HG02870 (cell line): ENCODE data around the gene TRIM17.

Experiments used
- ATAC-seq: cut with Tn5 transposase; IDR thresholded peaks from one replicate; pipeline ENCODE4 v1.9.1; 2021; ENCODE audit warnings: mild to moderate bottlenecking, moderate library complexity; ENCODE audit not compliant: unreplicated experiment

The TRIM17 gene

DNA sequence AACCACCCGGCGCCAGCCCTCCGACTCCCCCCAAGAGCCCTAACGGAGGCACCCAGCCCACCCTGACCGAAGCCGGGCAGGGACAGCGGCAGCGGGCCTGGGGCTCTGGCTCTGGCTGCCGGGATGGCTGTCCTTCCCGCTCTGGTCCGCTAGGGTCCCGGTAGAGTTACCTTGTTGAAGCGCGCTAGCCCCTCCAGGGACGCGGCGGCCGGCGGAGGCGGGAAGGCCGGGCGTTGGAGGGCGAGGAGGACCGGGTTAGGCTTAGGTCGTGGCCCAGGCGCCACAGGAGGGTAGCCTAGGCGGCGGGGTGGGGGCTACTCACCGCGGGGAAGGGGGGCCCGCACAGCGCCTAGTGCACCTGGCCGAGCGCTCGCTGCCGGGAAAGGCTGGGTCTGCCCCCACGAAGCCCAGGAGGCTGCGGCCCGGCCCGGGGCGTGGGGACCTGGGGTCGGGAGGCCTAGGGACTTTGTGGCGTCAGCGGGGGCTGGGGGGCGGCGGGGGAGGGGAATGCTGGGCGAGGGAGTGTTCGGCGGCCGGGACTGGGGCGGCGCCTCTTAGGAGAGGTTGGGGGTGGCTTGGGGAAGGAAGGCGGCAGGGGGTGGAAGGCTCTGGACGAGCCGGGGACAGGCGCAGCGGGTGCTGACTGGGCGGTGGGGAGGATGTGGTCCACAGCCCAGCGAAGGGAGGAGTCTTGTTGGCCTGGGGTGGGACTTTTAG is at the start of gene TRIM17:
Gene TRIM17 (minus strand): TSS at position 645 of the 717 bp plus-strand sequence. CDS start 1,789 bp downstream, outside the sequence.
- no peak for ATAC-seq

DNA sequence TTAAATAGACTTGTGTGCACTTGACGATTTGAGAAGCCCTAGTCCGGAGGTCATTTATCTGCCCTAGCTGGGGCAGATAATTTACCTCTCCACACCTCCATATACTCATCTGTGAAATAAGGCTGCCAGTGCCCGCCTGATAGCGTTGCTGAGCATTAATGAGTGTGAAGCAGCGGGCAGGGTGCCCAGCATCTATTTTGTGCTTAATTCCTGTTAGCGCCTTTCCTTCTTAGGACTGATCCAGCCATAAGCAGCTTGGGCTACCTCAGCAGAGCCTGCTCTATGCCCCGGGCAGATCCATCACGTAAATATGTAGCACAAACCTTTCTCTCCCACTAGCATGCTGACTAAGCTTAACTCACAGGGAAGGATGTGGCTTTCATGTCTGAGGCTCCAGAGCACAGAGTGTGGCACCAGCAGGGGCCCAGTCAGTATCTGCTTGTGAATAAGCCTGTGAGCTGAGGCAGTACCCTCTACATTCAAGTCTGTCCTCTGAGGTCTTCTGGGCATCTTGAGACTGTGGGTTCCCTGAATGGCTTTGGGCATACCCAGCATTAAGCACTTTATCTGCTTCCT is 49.0 kb upstream of the TRIM17 start:
- ATAC-seq = no peak

GRCh38 chr1:228465141-228465540 is 48.5 kb upstream of the TRIM17 start:
- no peak for ATAC-seq

GRCh38 chr1:228464487-228464983 is 47.9 kb upstream of the TRIM17 start:
- ATAC-seq = peak; percentile 82

DNA sequence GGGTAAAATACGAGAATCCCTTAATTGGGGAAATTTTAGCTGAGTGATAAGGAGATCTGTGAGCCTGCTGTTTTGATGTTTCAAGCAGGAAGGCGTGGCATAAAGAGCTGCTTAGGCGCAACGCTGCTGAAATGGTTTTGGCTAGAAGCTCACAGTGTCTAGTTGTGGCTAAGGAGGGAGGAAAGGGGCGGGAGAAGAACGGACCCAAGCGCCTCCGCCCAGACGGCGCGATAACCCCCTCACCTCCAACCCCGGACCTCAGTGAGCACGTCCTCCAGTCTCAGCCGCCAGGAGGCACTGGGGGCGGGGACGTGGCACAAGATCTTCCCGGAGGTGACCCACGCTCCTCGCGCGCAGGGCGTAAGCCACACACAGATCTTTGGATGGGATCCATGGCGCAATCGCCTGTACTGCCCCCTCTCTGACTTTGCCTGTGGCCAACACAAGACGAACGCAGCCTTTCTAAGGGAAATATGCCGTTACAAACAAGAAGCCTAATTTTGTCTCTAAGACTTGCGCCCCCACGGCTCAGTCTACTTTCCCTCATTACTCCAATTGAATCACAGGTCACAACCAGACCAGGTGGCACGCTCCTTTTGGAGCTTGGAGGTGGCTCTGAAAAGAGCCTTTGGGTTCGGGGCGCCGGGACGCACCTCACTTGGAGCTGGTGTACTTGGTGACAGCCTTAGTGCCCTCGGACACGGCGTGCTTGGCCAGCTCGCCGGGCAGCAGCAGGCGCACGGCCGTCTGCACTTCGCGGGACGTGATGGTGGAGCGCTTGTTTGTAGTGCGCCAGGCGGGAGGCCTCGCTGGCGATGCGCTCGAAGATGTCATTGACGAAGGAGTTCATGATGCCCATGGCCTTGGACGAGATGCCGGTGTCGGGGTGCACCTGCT is 47.1 kb upstream of the TRIM17 start:
- ATAC-seq = peak; percentile 60

DNA sequence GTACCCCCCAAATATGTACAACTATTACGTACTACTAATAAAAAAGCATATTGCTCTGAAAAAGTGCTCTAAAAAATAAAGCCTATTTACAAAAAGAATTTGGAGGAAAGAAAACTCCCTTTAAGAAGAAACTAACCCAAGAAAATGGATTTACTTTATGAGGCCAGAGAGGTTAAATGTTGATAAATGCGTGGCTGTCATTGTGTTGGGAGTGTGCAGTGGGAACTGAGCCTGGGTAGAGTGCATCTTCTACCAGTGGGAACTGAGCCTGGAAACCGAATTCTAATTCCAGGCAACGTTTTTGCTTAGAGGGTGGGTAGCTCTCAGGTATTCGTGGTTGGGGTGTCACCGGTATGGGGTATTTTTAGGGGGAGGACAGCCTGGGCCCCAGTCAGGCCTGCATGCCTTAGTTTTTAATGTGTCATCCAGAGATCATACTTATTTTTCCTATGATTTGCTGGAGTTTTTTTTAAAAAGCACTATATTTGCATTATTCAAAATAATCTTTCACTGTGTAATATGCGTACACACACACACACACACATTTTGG is 46.4 kb upstream of the TRIM17 start:
- no peak for ATAC-seq

GRCh38 chr1:228462560-228462959 is 45.9 kb upstream of the TRIM17 start:
- ATAC-seq = no peak

GRCh38 chr1:228460821-228461220 is 44.2 kb upstream of the TRIM17 start:
- no peak for ATAC-seq

- ATAC-seq = no peak
Observed at GRCh38 chr1:228459091-228459993, 42.7 kb upstream of the TRIM17 start.

DNA sequence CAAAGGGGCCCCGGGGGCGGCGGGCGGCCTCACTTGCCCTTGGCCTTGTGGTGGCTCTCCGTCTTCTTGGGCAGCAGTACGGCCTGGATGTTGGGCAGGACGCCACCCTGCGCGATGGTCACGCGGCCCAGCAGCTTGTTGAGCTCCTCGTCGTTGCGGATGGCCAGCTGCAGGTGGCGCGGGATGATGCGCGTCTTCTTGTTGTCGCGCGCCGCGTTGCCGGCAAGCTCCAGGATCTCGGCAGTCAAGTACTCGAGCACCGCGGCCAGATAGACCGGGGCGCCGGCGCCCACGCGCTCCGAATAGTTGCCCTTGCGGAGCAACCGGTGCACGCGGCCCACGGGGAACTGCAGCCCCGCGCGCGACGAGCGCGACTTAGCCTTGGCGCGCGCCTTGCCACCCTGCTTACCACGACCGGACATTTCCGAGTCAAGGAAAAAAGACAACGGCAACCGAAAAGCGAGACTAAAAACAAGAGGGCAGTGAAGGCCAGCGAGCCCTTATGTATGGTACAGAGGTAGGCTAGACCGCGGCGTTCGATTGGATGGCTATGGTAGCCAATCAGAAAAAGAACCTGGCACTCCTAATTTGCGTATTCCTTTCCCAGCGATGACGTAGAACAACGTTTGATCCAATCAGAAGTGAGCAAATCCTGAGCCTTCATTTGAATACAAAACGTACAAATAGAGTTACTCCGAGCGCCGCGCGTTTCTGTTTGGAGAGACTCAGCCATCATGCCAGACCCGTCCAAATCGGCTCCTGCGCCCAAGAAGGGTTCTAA is 40.9 kb upstream of the TRIM17 start:
- peak; percentile 86 for ATAC-seq

DNA sequence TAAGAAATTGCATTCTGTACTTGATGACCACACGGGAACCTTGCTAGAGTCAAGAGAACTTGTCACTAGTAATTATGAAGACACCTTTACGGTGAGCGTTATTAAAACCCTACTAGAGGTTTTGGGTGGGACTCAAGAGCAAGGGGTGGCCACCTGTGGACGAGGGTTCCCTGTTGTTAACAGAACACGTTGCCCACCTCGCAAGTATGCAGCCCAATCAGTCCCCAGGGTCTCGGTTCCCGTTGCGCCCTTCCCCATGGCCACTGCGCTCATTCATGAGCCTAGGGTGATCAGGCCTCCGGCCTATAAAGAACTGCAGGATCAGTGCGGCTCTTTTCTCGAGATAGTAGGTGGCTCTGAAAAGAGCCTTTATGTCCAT is 40.3 kb upstream of the TRIM17 start:
- peak; percentile 2 for ATAC-seq

- ATAC-seq = no peak
Observed at GRCh38 chr1:228456252-228457016, 39.8 kb upstream of the TRIM17 start.

GRCh38 chr1:228455715-228456114 is 39.1 kb upstream of the TRIM17 start:
- ATAC-seq = no peak

GRCh38 chr1:228454238-228454637 is 37.6 kb upstream of the TRIM17 start:
- no peak for ATAC-seq

GRCh38 chr1:228453614-228454013 is 37.0 kb upstream of the TRIM17 start:
- no peak for ATAC-seq

GRCh38 chr1:228453022-228453560 is 36.4 kb upstream of the TRIM17 start:
- no peak for ATAC-seq

DNA sequence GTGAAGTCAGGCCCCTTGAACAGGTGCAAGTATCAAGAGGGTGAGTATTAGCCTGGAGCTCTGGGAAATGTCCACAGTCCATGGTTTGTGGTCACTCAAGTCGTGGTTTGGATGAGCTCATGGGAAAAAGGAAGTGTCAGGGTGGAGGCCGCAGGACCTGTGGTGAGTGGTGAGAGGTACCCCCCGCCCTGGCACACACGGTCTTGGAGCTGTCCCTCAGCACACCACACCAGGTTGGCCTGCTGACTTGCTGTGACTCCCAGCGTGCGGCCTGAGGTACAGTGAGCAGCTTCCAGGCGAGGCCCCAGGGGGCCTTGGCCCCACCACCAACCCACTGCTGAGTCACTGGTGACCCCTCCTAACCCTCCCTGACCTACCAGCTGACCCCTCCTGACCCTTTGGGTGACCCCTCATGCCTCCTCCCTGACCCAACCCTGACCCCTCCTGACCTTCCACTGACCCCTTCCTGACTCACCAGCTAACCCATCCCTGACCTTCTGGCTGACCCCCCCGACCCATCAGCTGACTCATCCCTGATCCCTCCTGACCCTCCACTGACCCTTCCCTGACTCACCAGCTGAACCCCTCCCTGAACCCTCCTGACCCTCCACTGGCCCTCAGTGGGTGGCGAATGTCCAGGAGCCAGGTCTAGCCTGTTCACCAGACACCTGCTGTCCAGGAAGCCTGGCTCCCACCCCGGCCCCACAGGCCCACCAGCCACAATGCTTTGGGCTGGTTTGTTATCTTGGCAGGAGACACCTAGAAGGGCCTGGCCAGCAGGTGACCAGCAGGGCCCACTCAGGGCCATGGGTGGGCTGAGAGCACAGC is 35.7 kb upstream of the TRIM17 start:
- ATAC-seq = no peak

DNA sequence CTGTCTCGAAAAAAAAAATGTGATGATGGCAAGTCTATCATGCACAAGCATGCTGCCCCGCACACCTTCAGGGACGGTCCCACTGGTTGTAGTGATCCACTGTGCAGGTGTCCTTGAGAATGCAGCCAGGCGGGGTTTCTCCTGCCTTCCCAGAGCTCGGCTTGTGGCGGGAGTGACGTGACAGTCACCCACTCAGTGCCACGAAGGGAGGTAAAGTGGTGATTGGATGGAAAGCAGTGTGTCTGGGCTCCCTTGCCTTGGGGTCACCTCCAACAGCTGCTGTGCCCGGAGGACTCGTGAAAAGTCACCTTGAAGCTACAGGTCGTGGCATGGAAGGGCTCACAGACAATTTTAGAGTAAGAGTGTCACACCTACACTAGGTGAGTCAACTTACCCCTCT is 33.5 kb upstream of the TRIM17 start:
- no peak for ATAC-seq
